Breast epithelium (tissue), 3 donors: ENCODE data around the gene ATP6AP2.

ENCODE experiments used
- POLR2AphosphoS5 ChIP-seq, 3 donors: sonication (generic); formaldehyde crosslinking; IDR thresholded peaks; one replicate each; pipeline ENCODE4 v1.6.1; 2017; ENCODE audit warnings: antibody characterized with exemption in 3 of 3
- TF ChIP-seq, protein P1 (sequence below), 3 donors: fragments of 450-650 bp; IDR thresholded peaks; one replicate each; pipeline ENCODE4 v1.5.1; 2016 to 2017; ENCODE audit warnings: antibody characterized with exemption in 3 of 3, mild to moderate bottlenecking in 3 of 3, moderate library complexity in 3 of 3

DNA sequence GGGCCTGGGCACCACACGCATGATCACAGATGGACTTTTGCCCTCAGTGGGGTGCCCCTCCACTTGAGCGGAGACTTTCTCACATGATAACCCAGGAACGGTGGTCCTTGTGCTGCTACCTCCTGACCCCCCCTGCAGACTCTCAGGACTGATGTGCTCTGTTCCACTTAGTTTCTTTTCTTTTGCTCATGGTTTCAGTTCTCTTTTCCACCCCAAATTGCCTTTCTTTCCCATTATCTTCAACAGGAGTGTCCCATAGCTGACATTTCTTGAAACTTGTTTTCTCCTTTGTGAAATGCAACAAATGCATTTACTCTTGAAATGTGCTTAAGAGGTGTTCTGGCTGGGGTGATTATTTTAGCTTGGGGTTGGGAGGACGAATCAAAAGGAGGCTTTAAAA lies 51.4 kb downstream of the ATP6AP2 start:
- TF ChIP-seq, protein P1, sequence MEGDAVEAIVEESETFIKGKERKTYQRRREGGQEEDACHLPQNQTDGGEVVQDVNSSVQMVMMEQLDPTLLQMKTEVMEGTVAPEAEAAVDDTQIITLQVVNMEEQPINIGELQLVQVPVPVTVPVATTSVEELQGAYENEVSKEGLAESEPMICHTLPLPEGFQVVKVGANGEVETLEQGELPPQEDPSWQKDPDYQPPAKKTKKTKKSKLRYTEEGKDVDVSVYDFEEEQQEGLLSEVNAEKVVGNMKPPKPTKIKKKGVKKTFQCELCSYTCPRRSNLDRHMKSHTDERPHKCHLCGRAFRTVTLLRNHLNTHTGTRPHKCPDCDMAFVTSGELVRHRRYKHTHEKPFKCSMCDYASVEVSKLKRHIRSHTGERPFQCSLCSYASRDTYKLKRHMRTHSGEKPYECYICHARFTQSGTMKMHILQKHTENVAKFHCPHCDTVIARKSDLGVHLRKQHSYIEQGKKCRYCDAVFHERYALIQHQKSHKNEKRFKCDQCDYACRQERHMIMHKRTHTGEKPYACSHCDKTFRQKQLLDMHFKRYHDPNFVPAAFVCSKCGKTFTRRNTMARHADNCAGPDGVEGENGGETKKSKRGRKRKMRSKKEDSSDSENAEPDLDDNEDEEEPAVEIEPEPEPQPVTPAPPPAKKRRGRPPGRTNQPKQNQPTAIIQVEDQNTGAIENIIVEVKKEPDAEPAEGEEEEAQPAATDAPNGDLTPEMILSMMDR (IDR thresholded peaks at IDR 0.05), result no peak
- TF ChIP-seq POLR2AphosphoS5 (IDR thresholded peaks at IDR 0.05), result no peak
